Uterus (tissue), 2 donors: ENCODE results near the gene LEKR1.

ENCODE experiments used
- CTCF ChIP-seq, 4 experiments: fragments of 200-600 bp in 2 of 4; fragments of 450-650 bp in 2 of 4; sonication (generic) in 2 of 4; IDR thresholded peaks; one replicate each; pipeline ENCODE4 v1.5.1; 2016 to 2019; ENCODE audit warnings: antibody characterized with exemption in 4 of 4, mild to moderate bottlenecking in 2 of 4, moderate library complexity in 1 of 4
- POLR2A ChIP-seq, 2 donors: fragments of 450-650 bp; IDR thresholded peaks; one replicate each; pipeline ENCODE4 v1.6.1; 2016; ENCODE audit warnings: antibody characterized with exemption in 2 of 2, mild to moderate bottlenecking in 1 of 2, moderate library complexity in 1 of 2

- TF ChIP-seq POLR2A (IDR thresholded peaks at IDR 0.05) (no peak), CTCF (IDR thresholded peaks at IDR 0.05) (no peak)
Measured at GRCh38 chr3:157078811-157079185, 252.6 kb downstream of the LEKR1 start.
